Prostate gland (tissue), 2 donors: ENCODE data around the gene TNS3.

Source experiments
- POLR2A ChIP-seq: fragments of 450-650 bp; IDR thresholded peaks from one replicate; pipeline ENCODE4 v1.6.1; 2016; ENCODE audit warnings: antibody characterized with exemption, mild to moderate bottlenecking
- POLR2AphosphoS5 ChIP-seq: sonication (generic); formaldehyde crosslinking; IDR thresholded peaks from one replicate; pipeline ENCODE4 v1.6.1; 2017; ENCODE audit warnings: antibody characterized with exemption
- TF ChIP-seq, protein P1 (sequence below), 4 experiments: fragments of 200-600 bp in 2 of 4; fragments of 450-650 bp in 2 of 4; sonication (generic) in 2 of 4; IDR thresholded peaks; 1 replicate in 3 of 4; 2 replicates in 1 of 4; pipeline ENCODE4 v1.5.1; 2016 to 2019; ENCODE audit warnings: antibody characterized with exemption in 4 of 4, mild to moderate bottlenecking in 2 of 4, moderate library complexity in 2 of 4

DNA sequence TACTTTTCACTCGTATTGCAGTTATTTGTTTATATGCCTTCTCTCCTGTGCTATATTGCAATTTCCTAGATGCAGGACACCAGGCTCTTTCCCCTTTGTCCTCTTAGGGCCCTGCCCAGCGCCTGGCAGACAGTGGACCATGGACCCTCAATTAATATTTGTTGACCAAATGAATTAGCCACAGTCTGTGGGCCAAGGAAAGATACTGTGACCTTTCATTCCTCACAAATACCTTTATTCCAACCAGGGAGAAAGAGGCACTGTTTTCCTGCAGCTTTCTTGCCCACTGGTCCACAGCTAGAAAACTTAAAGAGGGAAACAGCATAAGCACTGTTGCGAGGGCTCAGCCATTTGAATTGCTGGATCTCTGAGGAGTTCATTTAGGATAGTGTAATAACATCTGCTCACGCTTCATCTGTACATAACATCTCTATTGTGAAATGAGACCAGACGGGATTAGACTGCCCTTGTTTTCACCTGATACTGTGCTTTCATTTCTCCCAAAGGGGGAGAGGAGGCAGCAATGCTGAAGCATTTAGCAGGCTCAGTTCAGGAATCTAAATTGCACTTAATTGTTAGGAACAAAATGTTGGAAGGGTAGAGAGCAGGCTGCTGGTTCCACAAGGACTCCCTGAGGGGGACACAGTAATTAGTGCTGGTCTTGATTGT is 46.7 kb downstream of the TNS3 start:
- TF ChIP-seq, protein P1, sequence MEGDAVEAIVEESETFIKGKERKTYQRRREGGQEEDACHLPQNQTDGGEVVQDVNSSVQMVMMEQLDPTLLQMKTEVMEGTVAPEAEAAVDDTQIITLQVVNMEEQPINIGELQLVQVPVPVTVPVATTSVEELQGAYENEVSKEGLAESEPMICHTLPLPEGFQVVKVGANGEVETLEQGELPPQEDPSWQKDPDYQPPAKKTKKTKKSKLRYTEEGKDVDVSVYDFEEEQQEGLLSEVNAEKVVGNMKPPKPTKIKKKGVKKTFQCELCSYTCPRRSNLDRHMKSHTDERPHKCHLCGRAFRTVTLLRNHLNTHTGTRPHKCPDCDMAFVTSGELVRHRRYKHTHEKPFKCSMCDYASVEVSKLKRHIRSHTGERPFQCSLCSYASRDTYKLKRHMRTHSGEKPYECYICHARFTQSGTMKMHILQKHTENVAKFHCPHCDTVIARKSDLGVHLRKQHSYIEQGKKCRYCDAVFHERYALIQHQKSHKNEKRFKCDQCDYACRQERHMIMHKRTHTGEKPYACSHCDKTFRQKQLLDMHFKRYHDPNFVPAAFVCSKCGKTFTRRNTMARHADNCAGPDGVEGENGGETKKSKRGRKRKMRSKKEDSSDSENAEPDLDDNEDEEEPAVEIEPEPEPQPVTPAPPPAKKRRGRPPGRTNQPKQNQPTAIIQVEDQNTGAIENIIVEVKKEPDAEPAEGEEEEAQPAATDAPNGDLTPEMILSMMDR (IDR thresholded peaks at IDR 0.05) = no peak
- TF ChIP-seq POLR2A (no peak), POLR2AphosphoS5 (no peak)
